RCC 7860 (cell line): ENCODE results near the gene PLCD1.
A peak's percentile ranks its signal among the peaks of the same experiment; 100 is the strongest.

Source experiments
- DNase-seq: peaks from one replicate; pipeline ENCODE4 v3.0.0-alpha.2; 2015; ENCODE audit warnings: low spot score
- FAIRE-seq: peaks from 2 replicates; lab custom pipeline; 2012; peaks lifted over from hg19 to GRCh38; lab: Jason Lieb, UNC

Gene PLCD1

DNA sequence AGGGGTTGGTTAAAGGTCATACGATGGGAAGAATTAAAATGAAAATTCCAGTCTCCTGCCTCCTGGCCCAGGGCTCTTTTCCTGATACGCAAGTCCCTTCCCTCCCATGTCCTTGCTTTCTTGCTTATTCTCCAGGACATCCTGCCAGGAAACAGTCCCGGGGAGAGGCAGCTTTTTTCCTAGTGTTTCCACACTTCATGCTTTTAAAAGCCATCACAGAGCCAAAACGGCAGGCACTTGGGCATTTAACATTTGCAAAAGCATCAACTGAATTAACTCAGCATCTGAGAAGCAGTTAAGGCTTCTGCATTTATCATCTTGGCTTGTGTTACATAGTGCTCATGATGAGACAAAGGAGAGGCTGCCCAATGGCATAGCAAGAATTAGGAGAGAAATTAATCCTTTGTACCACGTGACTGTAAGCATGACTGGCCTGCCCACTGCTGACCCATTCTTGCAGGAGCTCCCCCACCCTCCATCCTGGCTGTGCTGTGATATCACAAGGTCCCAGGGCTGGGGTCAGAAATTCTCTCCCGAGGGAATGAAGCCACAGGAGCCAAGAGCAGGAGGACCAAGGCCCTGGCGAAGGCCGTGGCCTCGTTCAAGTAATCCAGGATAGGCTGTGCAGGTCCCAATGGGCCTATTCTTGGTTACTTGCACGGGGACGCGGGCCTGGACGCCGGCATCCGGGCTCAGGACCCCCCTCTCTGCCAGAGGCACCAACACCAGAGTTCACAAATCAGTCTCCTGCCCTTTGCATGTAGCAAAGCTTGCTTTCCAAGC, 60.4 kb downstream of the PLCD1 start:
- no peak for FAIRE-seq
- DNase-seq, result no peak

DNA sequence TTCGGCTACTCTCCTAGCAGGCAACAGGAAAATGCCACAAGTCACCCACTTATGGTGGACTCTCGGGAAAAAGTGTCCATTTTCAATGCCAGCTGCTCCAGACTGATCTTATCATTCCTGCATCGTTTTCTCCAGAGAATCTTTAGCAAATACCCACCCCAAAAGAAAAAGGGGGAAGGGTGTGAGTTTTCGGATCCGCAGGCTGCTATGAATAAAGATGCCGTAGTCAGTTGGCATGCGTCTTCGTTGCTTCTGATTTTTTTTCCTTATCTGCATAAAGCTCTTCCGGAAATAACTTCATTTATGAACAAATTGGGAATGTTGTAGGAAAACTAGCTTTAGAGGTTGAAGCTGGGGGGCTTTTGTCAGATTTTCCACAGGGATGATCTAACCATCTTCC, 61.2 kb downstream of the PLCD1 start:
- FAIRE-seq (no peak), DNase-seq (no peak)

DNA sequence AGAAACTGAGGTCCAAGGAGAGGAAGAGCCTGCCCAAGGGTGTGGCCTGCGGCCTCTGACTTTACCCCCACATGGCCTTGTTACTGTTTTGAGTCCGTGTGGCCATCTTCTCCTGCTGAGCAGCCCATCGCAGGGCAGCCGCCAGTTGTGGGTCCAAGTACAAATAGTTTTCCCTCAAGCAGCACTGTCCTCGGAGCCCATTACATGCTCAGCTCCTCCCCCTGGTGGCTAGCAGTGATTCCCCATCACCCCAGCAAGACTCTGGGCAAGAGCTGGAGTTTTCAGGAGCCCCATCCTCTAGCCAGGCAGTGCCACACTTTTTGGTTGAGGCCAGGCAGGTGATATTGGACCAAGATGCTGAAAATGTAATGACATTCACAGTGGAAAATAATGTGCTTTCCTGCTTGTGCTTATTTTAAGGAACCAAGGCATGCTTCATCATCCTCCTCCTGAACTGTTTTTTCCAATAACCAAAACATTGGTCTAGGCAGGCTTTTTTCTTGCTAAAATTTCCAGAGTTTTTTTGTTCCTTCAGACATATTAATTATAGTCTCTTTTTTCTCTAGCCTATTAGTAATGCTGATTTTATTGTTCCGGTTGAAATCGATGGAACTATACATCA, 62.1 kb downstream of the PLCD1 start:
- no peak for DNase-seq
- FAIRE-seq, result no peak

DNA sequence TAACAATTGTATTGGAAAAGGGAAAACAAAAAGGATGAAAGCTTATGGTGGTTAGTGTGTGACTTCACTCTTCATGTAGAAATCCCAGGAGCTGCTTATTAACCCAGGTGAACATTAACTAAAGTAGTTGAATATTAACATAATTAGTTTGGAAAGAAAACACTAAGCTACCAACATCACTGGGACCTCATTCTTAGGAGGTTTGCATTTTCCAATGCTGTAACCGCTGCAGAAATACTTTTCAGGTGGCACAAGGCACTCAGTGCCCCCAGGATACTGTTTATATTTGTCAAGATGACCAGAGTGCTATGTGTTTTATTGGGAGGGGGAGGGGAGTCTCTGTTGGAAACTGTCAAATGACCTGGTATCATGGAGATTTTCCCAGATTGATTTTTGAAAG, 64.7 kb downstream of the PLCD1 start:
- FAIRE-seq (peak; percentile 84), DNase-seq (peak; percentile 66)

DNA sequence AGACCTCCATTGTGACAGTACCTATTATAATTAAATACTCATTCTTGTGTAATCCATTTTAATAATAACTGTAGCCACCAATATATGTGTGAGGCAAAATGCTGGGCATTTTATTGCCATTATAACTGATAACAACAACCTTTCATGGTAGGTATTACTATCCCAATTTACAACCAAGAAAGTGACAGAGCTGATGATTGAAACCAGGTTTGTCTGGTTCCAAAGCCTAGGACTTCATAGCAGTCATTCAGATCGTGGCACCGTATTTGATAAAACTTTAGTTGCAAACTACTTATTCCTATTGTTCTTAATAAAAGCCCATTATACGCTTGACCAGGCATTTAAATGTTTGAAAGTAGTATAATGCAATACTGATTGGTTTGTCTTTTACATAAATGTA, 65.3 kb downstream of the PLCD1 start:
- no peak for FAIRE-seq
- DNase-seq, result no peak

DNA sequence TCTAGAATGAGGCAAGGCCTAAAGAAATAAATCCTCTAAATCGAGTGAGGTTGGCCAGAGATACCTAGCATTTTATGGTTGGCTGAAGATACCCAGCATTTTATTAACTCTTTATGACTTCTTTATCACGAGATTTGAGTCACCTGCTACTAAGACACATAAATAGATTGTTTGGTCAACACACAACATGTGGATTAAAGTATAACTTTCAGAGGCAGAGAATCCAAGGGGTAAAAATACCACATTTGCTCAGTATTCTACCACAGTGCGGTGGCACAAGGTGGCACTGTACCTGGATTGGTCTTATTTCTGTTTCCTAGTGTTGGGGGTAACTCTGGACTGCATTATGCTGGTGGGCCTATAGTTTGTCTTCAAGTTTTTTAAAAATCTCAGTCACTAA, 65.8 kb downstream of the PLCD1 start:
- no peak for DNase-seq
- FAIRE-seq, result no peak

DNA sequence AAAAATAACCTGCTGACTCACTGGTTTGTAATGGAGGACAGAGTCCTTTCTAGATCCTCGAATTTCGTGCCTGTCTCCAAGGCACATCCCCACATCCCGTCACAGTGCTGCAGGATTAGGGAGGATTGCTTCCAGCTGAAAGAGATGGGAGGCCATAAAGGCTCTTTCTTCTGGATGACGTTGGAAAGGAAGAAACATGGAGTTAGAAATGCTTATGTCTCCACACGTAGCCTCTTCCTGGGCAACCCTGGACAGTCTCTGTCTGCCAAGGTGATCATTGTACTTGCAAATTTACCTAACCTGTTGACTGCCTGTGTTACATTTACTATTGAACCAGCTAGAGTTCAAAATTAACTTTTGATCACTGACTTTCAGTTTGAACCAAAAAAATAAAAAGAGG, 66.4 kb downstream of the PLCD1 start:
- FAIRE-seq (no peak), DNase-seq (no peak)

DNA sequence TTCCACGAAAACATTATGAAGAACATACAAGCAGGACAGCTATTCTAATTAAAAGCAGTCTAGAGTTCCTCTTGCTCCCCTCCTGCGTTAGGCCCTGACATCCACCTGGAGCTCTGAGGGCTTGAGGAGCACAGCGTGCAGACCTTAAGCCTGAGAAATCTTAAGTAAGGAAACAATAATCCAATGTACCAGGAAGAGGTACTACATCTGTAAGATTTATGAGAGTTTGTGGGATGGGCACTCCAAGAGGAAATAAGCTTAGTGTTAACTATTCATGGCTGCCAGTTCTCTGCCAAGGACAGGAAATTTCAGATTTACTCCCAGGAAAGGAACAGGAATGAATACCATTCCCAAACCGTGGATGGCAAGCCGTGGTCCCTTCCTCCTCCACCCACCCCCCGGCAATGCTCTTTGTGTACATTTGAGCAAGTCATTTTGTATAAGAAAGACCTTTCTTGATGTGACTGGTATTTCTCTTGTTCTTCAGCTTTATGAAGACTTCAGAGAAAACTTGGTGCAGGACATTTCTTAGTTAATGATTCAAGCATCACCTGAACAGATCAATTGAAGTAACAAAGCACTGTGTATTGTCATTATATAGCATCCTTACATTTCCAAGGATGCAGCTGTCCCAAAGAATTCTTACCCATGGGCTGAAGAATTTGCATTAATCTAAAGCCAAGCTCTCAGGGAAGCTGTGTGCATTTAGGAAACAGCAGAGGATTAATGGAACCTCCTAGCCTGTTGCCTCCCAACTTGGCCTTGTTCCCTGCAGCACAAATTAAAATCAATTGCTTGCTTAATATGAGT, 67.6 kb downstream of the PLCD1 start:
- no peak for DNase-seq
- no peak for FAIRE-seq

DNA sequence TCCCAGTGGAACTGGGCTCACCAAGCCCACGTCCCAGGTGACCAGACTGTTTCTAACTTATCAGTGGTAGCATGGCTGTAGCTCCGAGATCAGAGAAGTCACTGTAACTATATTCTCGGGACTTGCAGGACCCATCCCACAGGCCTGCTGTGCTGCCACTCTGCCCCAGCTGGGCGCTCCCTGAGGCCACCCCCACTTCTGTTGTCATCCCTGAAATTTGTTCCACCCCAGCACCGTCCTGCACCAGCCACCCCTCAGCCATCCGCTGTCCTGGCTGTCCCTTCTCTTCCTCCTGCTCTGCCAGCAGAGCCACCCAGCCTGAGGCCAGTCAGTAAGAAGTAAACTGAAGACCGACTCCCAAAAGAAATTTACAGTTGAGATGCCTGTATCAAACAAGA, 71.9 kb downstream of the PLCD1 start:
- FAIRE-seq, result no peak
- DNase-seq, result no peak
